HEK293 (cell line): ENCODE data around the gene ARHGEF26.

Experiments
- CTCF ChIA-PET: fragments of 350-600 bp; formaldehyde crosslinking; extraction: SDS; loops from one replicate; lab custom pipeline; 2021; ENCODE audit warnings: antibody characterized with exemption; lab: Yijun Ruan, JAX
- POLR2A ChIA-PET: fragments of 300-600 bp; formaldehyde crosslinking; extraction: SDS; loops from one replicate; lab custom pipeline; 2020; ENCODE audit warnings: antibody characterized with exemption, inconsistent platforms; lab: Yijun Ruan, JAX
- H3K27ac ChIP-seq: fragments of 200-500 bp; sonication (Bioruptor generic); 2 replicates; pipeline ENCODE4 v1.5.1; 2014; ENCODE audit warnings: low read depth, low read length, control low read depth, inconsistent platforms; ENCODE audit errors: extremely low read depth
- H3K36me3 ChIP-seq, 2 experiments: fragments of 200-500 bp in 1 of 2; sonication (Bioruptor generic) in 1 of 2; 1 replicate in 1 of 2; 2 replicates in 1 of 2; pipeline ENCODE4 v1.5.1; 2014 to 2017; ENCODE audit warnings: inconsistent platforms in 2 of 2, low read length in 2 of 2; ENCODE audit not compliant: control insufficient read depth in 2 of 2, insufficient read depth in 1 of 2
- H3K4me1 ChIP-seq: fragments of 200-500 bp; sonication (Bioruptor generic); 2 replicates; pipeline ENCODE4 v1.5.1; 2014; ENCODE audit warnings: mild to moderate bottlenecking, low read length, inconsistent platforms; ENCODE audit not compliant: control insufficient read depth, insufficient read depth
- H3K4me3 ChIP-seq: 2 replicates; pipeline ENCODE4 v1.5.1; 2011; ENCODE audit warnings: low read depth, mild to moderate bottlenecking, control low read depth, low read length, moderate library complexity
- H3K9me3 ChIP-seq: fragments of 200-500 bp; sonication (Bioruptor generic); 2 replicates; pipeline ENCODE4 v1.5.1; 2014; ENCODE audit warnings: low read depth, low read length, inconsistent platforms; ENCODE audit not compliant: control insufficient read depth, insufficient read depth
- GLI2 ChIP-seq: fragments of 450-650 bp; formaldehyde crosslinking; IDR thresholded peaks from 2 replicates; pipeline ENCODE4; 2017; ENCODE audit warnings: missing biosample characterization, missing genetic modification characterization, low read depth, borderline replicate concordance
- GLIS1 ChIP-seq: fragments of 450-650 bp; formaldehyde crosslinking; IDR thresholded peaks from 2 replicates; pipeline ENCODE4 v1.5.1; 2016; ENCODE audit warnings: missing biosample characterization, missing genetic modification characterization
- PBX3 ChIP-seq: sonication (generic); formaldehyde crosslinking; IDR thresholded peaks from 2 replicates; pipeline ENCODE4 v1.8.1; 2022; ENCODE audit warnings: mild to moderate bottlenecking, moderate library complexity, missing genetic modification reagents
- PRDM10 ChIP-seq: fragments of 450-650 bp; formaldehyde crosslinking; IDR thresholded peaks from 2 replicates; pipeline ENCODE4 v1.5.1; 2016; ENCODE audit warnings: missing biosample characterization, missing genetic modification characterization
- REPIN1 ChIP-seq: fragments of 450-650 bp; formaldehyde crosslinking; IDR thresholded peaks from 2 replicates; pipeline ENCODE4 v1.5.1; 2017; ENCODE audit warnings: missing biosample characterization, missing genetic modification characterization, low read depth
- SP3 ChIP-seq: fragments of 450-650 bp; formaldehyde crosslinking; IDR thresholded peaks from 2 replicates; pipeline ENCODE4 v1.5.1; 2016; ENCODE audit warnings: missing biosample characterization, missing genetic modification characterization
- ZNF140 ChIP-seq: fragments of 450-650 bp; formaldehyde crosslinking; IDR thresholded peaks from 2 replicates; pipeline ENCODE4 v1.5.1; 2016; ENCODE audit warnings: missing biosample characterization, missing genetic modification characterization
- ZNF157 ChIP-seq: fragments of 450-650 bp; formaldehyde crosslinking; IDR thresholded peaks from 2 replicates; pipeline ENCODE4 v1.5.1; 2016; ENCODE audit warnings: missing biosample characterization, missing genetic modification characterization
- ZNF16 ChIP-seq: fragments of 450-650 bp; formaldehyde crosslinking; IDR thresholded peaks from 2 replicates; pipeline ENCODE4 v1.5.1; 2016; ENCODE audit warnings: low read depth, missing biosample characterization, missing genetic modification characterization
- ZNF2 ChIP-seq: fragments of 450-650 bp; formaldehyde crosslinking; IDR thresholded peaks from 2 replicates; pipeline ENCODE4 v1.5.1; 2016; ENCODE audit warnings: missing biosample characterization, missing genetic modification characterization
- ZNF211 ChIP-seq: fragments of 450-650 bp; formaldehyde crosslinking; IDR thresholded peaks from 2 replicates; pipeline ENCODE4 v1.5.1; 2016; ENCODE audit warnings: low read depth, missing biosample characterization, missing genetic modification characterization
- ZNF239 ChIP-seq: fragments of 450-650 bp; formaldehyde crosslinking; IDR thresholded peaks from 2 replicates; pipeline ENCODE4 v1.5.1; 2016; ENCODE audit warnings: missing biosample characterization, missing genetic modification characterization
- ZNF26 ChIP-seq: fragments of 450-650 bp; formaldehyde crosslinking; IDR thresholded peaks from 2 replicates; pipeline ENCODE4 v1.5.1; 2016; ENCODE audit warnings: missing biosample characterization, missing genetic modification characterization
- ZNF341 ChIP-seq: fragments of 450-650 bp; formaldehyde crosslinking; IDR thresholded peaks from 2 replicates; pipeline ENCODE4; 2016; ENCODE audit warnings: low read depth, missing biosample characterization, missing genetic modification characterization
- ZNF37A ChIP-seq: fragments of 450-650 bp; IDR thresholded peaks from 2 replicates; pipeline ENCODE4 v1.5.1; 2018; ENCODE audit warnings: missing biosample characterization, missing genetic modification characterization
- ZNF394 ChIP-seq: fragments of 450-650 bp; formaldehyde crosslinking; IDR thresholded peaks from 2 replicates; pipeline ENCODE4 v1.5.1; 2016; ENCODE audit warnings: missing biosample characterization, missing genetic modification characterization, mild to moderate bottlenecking, moderate library complexity, borderline replicate concordance
- ZNF398 ChIP-seq: fragments of 450-650 bp; formaldehyde crosslinking; IDR thresholded peaks from 2 replicates; pipeline ENCODE4 v1.5.1; 2017; ENCODE audit warnings: missing biosample characterization, missing genetic modification characterization
- ZNF529 ChIP-seq: fragments of 450-650 bp; formaldehyde crosslinking; IDR thresholded peaks from 2 replicates; pipeline ENCODE4 v1.5.1; 2017; ENCODE audit warnings: missing genetic modification characterization, missing biosample characterization; ENCODE audit not compliant: insufficient replicate concordance
- ZNF549 ChIP-seq: fragments of 450-650 bp; IDR thresholded peaks from 2 replicates; pipeline ENCODE4 v1.5.1; 2018; ENCODE audit warnings: missing biosample characterization, missing genetic modification characterization, mild to moderate bottlenecking, inconsistent platforms, moderate library complexity
- ZNF558 ChIP-seq: fragments of 450-650 bp; formaldehyde crosslinking; IDR thresholded peaks from 2 replicates; pipeline ENCODE4 v1.5.1; 2016; ENCODE audit warnings: missing biosample characterization, missing genetic modification characterization
- ZNF585B ChIP-seq: fragments of 450-650 bp; formaldehyde crosslinking; IDR thresholded peaks from 2 replicates; pipeline ENCODE4 v1.5.1; 2016; ENCODE audit warnings: missing biosample characterization, missing genetic modification characterization
- ZNF596 ChIP-seq: fragments of 450-650 bp; IDR thresholded peaks from 2 replicates; pipeline ENCODE4 v1.5.0; 2018; ENCODE audit warnings: missing biosample characterization, mild to moderate bottlenecking, missing genetic modification characterization, moderate library complexity
- ZNF701 ChIP-seq: fragments of 450-650 bp; formaldehyde crosslinking; IDR thresholded peaks from 2 replicates; pipeline ENCODE4 v1.5.1; 2016; ENCODE audit warnings: missing biosample characterization, missing genetic modification characterization
- ZNF791 ChIP-seq: fragments of 450-650 bp; formaldehyde crosslinking; IDR thresholded peaks from 2 replicates; pipeline ENCODE4 v1.5.1; 2016; ENCODE audit warnings: missing biosample characterization, missing genetic modification characterization

ARHGEF26 gene

GRCh38 chr3:154280161-154280560 is 159.0 kb downstream of the ARHGEF26 start:
- TF ChIP-seq ZNF140 (tag by site-specific recombination): no peak
- TF ChIP-seq ZNF394 (tag by site-specific recombination): no peak
- TF ChIP-seq ZNF596 (tag by site-specific recombination): no peak
- TF ChIP-seq ZNF549 (tag by site-specific recombination): no peak
- no peak for TF ChIP-seq ZNF16 (tag by site-specific recombination)
- TF ChIP-seq ZNF529 (tag by site-specific recombination): no peak
- no peak for TF ChIP-seq ZNF398 (tag by site-specific recombination)
- Histone ChIP-seq H3K4me1 (no peaks in the 10 kb centered on the region), H3K4me3 (no peak overlapping the region), H3K36me3 (peaks cover 38 to 79% of the 10 kb centered on the region in 2 experiments), H3K27ac (no peak overlapping the region), H3K9me3 (no peaks in the 10 kb centered on the region)
- CTCF ChIA-PET: no interaction called here
- POLR2A ChIA-PET: no interaction called here

- Histone ChIP-seq H3K27ac (no peak overlapping the region), H3K4me1 (no peaks in the 10 kb centered on the region), H3K4me3 (no peak overlapping the region), H3K36me3 (peaks cover 31 to 76% of the 10 kb centered on the region in 2 experiments), H3K9me3 (no peaks in the 10 kb centered on the region)
- CTCF ChIA-PET: interaction anchor here (1.0 kb wide), 1 partner anchor 31 kb away, joined by 5 read pairs; no protein-coding TSS in a partner anchor
- POLR2A ChIA-PET: interaction anchor here (0.7 kb wide), 1 partner anchor 10 kb away, joined by 4 read pairs; no protein-coding TSS in a partner anchor
- TF ChIP-seq ZNF558 (tag by site-specific recombination) (no peak), SP3 (tag by site-specific recombination) (no peak), REPIN1 (tag by site-specific recombination) (no peak), GLIS1 (tag by site-specific recombination) (no peak), GLI2 (no peak), ZNF341 (no peak), PRDM10 (tag by site-specific recombination) (no peak), ZNF585B (tag by site-specific recombination) (no peak), ZNF26 (tag by site-specific recombination) (no peak), ZNF2 (no peak), ZNF37A (no peak), ZNF211 (no peak), ZNF239 (no peak), PBX3 (CRISPR knock-in tag) (no peak), ZNF157 (tag by site-specific recombination) (no peak), ZNF791 (tag by site-specific recombination) (no peak), ZNF701 (tag by site-specific recombination) (no peak), ZNF16 (tag by site-specific recombination) (no peak)
Measured at GRCh38 chr3:154285221-154285620, 164.0 kb downstream of the ARHGEF26 start.
